ENCODE data around the gene BUD13. TPM values are rescaled to one million over a fixed set of nuclear protein-coding genes. Genes with fewer than 3 reads are reported as not detected.
"Not testable (repeated sequence)": the region's sequence is repeated elsewhere in the genome, so short reads cannot be mapped to it uniquely, and the experiment has no call there.

The BUD13 gene
- total RNA-seq, 1 donor from 2014 or later, result 9.4 TPM

DNA sequence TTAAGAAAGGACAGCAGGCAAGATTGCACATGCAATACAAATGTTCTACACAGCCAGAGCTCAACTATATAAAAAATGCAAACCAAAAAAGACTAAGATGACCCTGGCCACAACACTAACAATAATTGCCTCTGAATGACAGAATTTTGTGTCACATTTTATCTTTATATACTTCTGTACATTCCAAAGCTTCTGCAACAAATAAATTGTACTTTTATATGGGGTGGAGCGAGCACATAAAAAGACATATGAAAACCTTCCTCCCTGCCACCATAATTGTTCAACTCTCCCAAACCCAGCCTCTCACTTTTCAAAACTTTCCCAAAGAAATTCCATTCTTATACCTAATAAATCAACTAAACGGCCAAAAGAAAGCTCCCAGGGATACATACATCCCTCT is 10.7 kb downstream of the BUD13 start:
- DNase-seq (ENCODE audit: low read depth), result no peak

DNA sequence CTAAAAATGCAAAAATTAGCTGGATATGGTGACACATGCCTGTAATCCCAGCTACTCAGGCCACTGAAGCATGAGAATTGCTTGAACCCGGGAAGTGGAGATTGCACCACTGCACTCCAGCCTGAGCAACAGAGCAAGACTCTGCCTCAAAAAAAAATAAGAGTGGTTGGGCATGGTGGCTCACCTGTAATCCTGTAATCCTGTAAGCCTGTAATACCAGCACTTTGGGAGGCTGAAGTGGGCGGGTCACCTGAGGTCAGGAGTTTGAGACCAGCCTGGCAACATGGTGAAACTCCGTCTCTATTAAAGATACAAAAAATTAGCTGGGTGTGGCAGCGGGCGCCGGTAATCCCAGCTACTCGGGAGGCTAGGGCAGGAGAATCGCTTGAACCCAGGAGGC is 16.7 kb downstream of the BUD13 start:
- not testable (repeated sequence) for DNase-seq (ENCODE audit: low read depth)

DNA sequence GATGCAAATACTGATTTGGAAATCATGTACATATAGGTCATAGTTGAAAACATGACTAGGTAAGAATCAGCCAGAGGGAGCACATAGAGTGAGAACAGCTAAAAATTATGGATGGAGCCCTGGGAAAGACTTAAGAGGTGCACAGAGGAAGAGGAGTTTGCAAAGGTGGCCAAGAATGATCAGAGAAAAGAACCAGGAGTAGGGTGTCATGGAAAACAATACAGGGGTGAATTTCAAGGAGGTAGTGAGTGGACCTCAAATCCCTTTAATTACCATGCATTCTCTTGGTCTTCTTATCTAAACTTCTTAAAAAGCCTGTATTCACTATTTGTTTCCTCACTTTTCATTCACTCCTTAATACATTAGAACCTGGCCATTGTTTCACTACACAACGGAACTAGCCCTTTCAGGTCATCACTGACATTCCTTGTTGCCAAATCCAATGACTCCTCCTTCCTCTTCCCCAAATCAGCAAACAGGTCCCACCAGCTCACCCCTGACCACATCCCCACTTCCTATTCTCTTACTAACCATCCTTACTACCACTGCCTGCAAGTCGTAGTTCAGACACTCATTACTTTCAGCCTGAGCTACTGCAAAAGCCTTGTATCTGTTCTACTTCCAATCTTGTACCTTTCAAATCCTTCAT is 22.6 kb downstream of the BUD13 start:
- no peak for DNase-seq (ENCODE audit: low read depth)

DNA sequence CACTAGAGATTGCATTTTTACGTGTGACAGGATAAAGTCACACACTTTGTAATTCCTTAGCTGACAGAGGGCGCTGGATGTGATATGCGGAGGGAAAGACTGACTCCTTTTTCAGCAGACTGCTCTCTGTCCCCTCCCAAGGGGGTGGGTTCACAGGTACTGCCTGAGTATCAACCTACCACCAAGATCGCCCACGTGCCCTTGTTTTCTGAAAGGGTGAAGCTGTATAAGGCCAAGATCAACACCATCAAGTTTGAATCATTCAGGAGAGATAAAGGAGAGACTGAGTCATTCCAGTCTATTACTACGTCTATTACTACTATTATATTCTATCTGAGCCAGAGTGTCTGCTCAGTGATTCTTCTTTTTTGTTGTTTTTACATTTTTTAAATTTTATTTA is 30.7 kb downstream of the BUD13 start:
- DNase-seq (ENCODE audit: low read depth), result no peak

DNA sequence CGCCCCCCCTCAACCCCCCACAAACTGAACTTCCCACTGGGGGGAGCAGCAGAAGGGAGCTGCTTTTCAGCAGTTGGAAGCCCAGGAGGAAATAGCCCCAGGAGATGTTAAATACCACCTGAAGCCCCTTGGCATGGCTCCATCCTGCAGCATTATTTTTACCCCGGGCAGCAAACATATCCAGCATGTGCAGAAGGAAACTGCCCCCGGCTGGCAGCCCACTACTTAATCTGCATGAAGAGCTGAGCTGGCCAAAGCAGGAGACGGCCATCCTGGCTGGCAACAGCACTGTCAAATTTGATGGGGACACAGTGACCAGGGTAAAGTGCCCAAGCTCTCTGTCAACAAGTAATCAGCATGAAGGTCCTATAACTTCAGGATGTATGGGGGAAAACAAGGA is 32.0 kb downstream of the BUD13 start:
- DNase-seq (ENCODE audit: low read depth), result no peak

DNA sequence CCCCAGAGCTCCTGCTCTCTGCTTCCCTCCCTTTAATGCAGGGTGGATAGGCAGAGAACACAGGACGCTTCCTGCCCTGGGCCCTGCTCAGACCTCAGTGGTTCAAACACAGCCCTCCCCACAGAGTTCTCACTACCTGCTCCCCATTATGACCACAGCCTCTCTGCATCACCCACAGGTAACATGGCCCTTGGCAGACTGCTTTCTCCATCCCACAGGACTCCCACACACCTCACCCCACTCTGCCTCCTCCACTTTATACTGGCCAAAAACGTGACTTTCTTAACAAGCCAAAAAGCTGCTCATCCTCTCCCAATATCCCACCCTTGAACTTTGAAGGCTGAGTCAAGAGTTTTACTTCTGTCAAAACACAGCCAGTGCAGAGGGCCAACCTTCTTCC is 33.8 kb downstream of the BUD13 start:
- no peak for DNase-seq (ENCODE audit: low read depth)

DNA sequence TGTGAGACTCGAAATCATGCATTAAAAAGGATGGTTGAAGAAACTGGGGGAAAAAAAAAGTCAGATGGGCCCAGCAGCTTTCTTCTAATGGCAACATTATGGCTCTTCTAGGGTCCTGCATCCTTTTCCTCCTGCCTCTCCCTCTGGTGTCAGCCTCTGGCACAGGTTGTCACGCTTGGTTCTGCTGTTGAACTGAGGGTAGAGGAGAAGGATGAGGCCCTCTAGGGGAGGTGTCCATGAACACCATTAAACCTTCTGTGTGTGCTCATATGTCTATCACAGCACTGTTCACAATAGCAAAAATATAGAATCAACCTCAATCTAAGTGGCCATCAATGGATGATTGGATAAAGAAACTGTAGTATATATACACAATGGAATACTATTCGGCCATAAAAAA is 36.0 kb downstream of the BUD13 start:
- no peak for DNase-seq (ENCODE audit: low read depth)

DNA sequence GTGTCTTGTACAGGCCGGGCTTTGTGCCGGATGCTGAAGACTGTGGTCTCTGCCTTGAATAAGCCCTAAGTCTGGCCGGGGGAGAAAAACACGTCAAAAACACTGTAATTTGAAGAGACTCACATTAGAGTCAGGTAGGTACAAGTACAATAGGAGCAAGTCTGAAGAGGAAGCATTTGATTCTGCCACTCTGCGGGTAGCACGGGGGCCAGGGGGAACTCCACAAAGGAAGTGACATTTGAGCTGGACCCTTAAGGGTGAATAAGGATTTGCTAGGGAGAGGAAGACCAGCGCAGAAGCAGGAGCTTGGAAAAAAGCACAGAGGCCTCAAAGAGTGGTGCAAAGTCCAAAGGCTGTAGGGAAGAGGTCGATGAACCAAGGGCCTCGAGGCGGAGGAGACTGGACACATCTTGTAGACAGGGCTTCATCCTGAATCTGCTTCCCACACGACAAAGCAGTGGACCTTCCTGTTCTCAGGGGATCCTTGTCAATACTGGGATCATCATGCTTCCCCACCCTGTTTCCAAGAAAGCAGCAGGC is 38.7 kb downstream of the BUD13 start:
- DNase-seq (ENCODE audit: low read depth), result no peak

DNA sequence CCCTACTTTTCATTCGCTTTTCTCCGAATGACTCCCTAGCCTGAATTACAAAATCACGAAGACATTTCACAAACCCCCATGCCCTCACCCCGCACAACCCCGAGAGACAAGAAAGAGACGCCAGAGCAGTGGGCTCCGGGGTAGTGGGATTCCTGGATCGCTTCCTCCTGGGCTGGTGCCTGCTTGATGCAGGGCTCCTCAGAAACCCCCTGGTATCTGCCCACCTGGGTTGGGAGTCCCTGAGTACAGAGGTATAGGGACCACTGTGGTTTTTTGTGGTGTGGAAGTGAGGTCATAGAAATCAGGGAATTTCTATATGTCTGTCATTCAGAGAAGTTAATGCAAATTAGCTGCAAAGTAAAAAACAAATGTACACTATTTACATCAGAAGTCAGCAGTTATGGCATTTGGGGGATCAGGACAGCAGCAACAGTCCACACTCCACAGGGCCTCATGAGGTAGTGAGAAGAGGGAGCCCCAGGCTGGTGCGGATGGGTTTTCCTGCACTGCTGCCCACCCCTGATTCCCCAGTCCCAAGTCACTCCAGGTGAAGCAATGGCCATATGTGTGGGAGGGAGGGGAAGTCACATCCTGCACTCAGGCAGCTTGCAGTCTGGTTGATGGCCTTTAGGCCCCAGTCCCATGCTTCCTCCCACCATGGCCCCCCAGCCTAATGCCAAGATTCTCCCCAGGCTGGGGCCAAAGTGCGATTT is 39.6 kb downstream of the BUD13 start:
- DNase-seq (ENCODE audit: low read depth), result no peak

DNA sequence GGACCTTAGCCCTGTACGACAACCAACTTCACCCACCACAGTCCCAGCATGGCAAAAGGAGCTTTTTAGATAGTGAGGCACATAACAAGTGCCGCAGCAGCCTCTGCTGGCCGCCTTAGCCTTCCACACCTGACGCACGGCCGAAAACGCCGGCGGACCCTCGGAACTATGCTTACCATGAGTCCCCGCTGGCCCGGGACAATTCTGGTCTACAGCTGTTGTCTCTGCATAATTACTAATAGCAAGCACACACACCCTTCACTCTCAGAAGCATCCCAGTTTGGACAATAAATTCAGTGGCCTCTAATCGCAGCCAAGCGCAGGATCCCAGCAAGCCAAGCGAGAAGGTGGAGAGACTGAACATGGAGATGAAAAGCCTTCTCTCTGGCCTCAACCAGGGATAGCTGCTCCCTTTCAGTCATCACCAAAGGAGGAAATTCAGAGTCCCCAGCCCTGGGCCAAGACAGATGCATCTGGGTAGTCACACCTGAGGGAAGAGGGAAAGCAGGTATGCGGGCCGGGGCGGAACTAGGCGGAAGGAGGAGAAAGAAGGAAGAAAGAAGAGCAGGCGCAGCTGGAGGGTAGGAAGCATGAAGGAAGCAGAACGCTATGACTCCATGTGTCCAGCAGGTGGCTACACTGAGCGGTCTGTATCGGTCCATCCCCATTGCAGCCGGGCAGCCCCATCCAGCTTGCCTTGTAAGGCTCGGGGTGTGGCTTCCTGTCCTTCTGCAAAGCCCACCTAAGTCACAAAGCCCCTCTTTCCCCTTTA is 40.3 kb downstream of the BUD13 start:
- peak; percentile 68 for DNase-seq (ENCODE audit: low read depth)

DNA sequence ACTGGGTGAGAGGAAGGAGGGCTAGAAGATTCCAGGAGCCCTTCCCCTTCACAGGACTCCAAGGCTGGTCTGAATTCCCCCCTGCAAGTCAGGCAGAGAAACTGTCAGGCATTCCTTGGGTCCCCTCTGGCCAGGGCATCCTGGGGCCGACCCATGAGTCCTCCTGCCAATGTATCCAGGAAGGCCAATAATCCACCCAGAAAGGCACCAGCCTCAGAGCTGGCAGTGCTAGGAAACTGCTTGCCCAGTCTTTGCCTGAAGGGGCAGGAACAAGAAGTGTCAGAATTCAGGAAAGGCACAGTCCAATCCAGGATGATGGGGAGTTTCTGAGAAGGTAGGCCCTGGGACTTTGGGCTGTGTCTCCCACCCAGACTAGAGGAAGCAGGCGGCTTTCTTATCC is 41.0 kb downstream of the BUD13 start:
- DNase-seq (ENCODE audit: low read depth), result no peak

DNA sequence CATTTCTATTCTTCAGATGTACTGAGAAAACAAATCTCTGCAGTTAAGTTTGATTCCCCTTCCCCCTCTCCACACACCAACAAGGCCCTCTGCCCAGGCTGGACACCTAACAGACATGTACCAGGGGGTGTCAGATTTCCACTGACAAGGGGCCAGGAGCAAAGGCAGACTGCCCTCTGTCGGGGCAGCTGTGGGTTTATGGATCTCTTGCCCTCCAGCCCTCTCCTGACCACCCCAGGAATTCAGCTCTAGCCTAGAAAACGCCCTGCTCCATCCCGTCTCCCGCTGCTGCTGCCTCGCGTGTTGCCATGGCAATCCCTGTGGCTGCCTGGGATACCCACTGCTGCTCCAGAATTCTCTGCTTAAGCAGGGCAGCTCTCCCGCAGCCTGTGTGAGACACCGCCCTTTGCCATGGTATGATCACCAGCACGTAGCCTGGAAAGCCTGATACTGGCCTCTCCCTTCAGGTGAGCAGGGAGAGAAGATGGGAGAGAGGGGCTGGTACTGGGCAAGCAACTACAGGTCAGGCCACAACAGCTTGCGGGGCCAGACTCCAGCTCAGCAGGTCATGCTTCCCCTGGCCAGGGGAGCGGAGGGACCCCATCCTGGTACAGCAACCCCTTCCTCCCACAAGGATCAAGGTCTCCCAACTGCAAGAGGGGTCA is 41.6 kb downstream of the BUD13 start:
- DNase-seq (ENCODE audit: low read depth), result peak; percentile 70

DNA sequence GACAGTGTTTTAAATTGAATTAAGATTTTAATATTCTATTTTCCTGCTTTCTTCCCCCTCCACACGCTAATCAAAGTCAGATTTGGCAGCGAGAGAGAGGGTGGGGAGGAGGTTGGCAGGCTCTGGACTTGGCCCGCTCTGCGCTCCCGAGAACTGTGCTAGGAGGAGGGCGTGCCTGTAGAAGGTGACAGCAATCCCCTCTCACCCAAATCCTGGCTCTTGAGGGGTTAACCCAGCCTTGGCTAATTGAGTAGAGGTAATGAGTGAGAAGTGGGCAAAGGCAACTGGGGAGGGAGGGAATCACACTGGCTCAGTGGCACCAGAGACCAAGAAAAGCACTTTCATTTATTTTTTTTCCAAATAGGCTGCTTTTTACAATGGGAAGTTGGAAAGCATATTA is 42.2 kb downstream of the BUD13 start:
- no peak for DNase-seq (ENCODE audit: low read depth)

DNA sequence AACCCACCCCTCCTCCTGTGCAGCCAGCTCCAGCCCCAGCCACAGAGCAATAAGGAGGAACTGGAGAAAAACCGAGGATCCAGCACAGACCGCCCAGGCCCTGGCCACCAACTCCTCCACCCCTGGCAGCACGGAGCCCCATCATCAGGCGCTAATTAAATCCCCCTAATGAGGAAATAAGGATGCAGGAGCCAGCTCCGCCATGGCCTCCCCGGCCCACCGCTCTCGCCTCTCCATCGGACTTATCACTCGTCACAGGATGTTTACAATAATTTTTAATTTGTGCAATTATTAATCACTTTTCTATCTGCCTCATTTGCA is 42.6 kb downstream of the BUD13 start:
- DNase-seq (ENCODE audit: low read depth), result no peak

DNA sequence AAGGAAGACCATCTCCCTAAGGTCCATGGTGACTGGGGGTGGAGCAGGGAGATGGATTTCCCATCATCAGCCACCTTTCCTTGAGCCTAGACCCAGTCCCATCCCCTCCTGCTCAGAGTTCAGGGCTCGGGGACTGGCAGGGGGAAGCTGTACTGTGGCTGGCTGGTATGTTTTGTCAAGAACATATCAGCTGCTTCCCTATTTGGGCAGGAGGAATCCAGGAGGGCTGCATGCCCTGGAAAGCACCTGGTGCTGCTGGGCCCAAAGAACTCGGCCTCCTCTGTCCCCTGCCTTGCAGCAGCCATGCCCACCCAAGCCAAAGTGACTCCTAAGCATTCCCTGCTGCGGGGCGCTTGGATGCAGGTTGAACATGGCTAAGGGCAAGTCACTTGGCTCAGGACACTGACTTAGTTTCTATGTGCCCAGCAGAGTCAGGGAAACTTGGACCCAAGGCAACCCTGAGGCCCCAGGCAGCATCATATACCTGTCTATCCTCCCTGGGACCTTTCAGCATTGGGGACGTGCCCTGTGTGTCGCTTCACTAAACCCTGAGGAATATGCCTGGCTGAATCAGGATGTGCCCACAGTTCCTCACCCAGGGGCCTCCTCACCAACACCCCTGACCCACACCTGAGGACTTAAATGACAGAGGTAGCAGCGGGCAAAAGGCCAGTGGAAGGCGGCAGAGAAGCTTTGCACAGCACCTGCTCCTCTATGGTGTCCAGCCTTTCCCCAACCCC is 43.1 kb downstream of the BUD13 start:
- no peak for DNase-seq (ENCODE audit: low read depth)

DNA sequence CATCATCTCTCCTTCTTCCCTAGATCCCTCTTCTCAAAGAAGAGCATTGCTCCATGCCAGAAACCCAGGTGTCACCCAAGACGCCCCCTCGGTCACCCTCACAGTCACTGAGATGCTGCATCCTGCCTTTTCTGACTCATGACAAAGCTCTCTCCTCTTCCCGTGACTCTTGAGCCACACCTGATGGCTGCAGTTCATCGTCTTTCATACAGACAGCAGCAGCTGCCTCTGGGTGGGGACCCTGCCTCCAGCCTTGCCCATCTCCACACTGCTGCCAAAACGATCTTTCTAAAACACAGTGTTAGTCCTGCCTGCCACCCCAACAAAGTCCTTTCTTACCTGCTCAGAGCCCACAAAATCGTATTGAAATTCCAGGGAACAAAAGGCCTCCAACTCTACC is 44.8 kb downstream of the BUD13 start:
- DNase-seq (ENCODE audit: low read depth), result peak; percentile 81

DNA sequence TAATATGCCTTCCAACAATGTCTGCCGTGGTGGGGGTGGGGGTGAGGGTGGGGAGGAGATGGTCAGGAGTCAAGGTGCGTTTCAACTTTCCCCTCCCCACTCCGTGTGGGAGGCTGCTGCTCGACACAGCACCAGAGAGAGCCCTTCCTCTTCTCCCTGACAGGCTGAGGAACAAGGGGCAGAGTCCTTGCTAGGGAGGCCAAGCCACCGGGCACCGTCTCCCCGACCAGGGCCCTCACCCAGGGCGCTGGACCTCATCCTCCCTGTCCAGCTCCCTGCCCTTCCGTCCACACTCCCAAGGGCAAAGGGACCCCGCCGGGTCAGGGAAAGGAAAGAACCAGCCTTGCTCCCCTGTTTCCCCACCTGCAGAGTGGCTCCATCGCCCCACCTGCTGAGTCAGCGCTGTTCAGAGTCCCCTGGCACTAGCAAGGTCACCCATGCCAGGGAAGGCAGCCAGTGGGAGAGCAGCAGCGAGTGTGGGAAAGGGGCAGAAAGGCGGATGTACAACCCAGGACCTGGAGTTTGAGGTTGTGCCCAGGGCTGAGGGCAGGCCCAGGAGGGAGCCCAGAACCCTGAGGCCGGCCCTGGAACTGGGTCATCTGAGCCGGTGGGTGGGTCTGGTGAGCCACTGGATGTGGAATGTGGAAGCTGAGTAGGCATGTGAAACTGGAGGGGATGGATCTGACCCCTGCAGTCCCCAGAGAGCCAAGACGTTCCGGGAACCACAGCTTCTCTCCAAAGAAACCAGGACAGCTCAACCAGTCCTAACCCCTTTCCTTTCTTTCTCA is 47.2 kb downstream of the BUD13 start:
- DNase-seq (ENCODE audit: low read depth), result peak; percentile 86

DNA sequence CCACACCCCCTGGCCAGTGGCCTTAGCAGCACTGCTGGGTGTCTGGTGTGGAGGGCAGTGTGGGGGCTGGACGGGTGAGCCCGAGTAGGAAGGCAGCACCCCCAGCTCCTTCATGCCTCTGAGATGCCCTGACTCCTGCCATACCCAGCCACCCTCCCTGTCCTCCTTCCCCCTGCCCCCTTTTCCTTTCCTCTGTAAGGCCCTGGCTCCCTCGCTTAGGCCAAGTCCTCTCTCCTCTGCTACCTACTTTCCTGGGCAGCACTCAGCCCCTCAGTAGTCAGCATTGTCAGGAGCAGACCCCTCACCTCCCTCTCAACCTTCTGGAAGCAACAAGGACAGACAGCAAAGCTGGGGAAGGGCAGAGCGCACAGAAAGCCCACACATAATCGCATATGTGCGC is 48.0 kb downstream of the BUD13 start:
- DNase-seq (ENCODE audit: low read depth), result no peak

DNA sequence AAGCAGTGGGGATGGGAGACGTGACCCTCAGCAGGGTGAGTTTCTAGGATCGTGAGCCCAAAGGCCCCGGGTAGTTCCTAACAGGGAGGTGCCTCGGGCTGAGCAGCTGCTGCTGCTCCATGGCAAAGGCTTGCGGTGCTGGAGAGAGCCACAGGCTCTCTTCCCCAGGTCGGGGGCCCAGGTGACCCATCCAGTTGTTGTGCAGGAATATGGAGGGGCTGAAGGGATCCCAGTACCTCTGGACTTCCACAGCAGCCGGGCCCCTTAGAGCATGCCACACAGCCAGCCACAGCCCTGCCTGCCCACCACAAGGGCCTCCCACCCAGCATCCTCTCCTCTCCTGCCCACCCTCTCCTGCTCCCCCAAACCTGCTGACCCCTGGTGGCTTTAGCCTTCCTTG is 49.3 kb downstream of the BUD13 start:
- DNase-seq (ENCODE audit: low read depth), result no peak

DNA sequence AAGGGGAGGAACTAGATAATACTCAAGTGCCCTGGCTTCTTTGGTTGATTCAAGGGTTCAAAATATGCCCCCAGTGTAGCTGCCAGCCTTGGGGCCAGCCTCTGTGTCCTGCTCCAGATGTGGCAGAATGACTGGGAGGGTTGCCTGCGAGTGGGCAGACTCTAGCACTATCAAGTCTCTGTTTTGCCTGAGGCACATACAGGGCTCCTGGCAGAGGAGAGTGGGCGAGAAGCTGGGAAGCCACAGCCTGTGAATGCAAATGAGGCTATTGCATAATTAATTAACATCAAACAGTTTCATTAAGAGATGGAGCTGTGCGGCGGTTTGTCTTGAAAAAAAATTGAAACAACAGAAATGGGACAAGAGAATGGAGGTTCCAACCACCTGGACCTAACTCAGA is 50.8 kb downstream of the BUD13 start:
- DNase-seq (ENCODE audit: low read depth), result no peak
